NCI-H2081 treated with DMSO at 0.1 percent for 48 hours (cell line): ENCODE results near the gene IFI16.
"Not testable (repeated sequence)": the region's sequence is repeated elsewhere in the genome, so short reads cannot be mapped to it uniquely, and the experiment has no call there.

Experiments
- DNase-seq: peaks from one replicate; lab custom pipeline; 2025; lab: John Stamatoyannopoulos, UW

IFI16 gene

DNA sequence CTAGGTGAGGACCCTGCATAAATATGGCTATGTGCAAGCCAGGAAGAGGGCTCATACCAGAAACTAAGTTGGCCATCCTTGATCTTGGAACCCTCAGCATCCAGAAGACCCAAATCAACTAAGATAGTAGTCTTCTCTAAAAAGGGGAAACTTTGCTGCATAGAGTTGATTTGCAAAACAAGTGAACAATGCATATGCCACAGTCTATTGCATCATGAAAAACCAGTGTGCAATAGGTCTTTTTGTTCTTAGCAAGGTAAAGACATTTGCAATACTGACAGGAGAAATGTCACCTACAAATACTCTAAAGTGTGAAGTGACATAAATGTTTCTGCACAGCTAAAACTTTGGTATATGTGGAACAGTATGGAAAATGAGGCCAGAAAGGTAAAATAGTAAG lies 2.0 kb upstream of the IFI16 start:
- no peak for DNase-seq

DNA sequence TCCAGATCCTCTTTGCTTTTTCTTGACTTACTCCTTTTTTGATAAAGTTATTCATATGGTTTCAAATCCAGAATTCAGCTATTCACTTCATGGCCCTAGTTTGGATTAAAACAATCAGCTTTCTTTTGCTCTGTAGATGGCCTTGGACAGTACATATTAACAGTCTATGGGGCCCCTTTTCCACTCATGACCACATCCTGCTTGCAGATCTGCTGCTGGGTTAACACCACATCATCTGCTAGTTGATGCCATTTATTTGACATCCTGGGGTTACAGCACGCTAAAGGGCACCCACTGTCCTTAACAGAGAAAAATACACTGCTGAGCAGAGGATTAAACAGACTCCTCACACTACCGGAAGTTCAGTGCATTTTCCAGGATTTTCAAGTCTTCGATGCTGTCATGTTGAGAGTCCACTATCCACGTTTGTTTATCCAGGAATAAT lies 941 bp upstream of the IFI16 start:
- DNase-seq: no peak

DNA sequence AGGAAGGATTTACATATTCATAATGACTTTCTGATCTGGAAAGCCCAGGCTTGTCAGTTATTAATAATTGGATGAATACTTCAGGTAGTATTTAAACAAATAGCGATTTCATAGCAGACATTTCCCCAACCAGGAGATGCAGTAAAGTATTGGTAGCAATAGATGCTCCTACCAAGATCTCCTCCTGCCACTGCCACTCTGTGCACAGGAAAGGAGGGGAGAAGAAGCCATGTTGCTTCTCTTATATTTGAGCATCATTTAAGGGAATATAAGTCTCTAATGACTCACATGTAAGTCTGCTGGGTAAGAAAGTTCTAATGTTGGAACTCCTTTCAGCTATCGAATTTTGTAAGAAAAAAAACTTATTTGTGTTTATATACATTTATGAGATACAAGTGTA lies 420 bp upstream of the IFI16 start:
- no peak for DNase-seq

DNA sequence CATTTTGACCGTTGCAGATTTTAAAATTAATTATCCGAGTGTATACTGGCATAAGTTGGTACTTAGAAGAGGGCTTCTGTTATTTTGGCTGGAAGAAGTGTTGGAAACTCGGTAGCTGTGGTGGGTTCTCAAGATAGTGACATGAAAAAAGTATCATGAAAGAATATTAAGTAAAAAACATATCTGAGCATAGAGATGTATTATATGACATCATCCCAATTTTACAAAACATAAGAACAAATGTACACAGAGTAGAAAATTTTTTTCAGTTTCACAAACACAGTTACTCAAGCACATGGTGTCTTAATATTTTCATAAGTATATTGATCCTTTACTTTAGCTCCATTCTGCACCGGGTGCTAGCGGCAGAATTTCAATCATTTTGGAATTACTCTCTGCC lies 684 bp downstream of the IFI16 start:
- no peak for DNase-seq

DNA sequence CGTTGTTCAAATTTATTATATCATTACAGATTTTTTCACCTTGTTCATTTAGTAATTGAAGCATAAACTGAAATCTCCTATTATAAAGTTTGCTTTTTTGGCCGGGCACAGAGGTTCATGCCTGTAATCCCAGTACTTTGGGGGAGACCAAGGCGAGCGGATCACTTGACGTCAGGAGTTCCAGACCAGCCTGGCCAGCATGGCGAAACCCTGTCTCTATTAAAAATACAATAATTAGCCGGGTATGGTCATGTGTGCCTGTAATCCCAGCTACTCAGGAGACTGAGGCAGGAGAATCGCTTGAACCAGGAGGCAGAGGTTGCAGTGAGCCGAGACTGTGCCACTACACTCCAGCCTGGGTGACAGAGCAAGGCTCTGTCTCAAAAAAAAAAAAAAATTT lies 1.3 kb downstream of the IFI16 start:
- not testable (repeated sequence) for DNase-seq

DNA sequence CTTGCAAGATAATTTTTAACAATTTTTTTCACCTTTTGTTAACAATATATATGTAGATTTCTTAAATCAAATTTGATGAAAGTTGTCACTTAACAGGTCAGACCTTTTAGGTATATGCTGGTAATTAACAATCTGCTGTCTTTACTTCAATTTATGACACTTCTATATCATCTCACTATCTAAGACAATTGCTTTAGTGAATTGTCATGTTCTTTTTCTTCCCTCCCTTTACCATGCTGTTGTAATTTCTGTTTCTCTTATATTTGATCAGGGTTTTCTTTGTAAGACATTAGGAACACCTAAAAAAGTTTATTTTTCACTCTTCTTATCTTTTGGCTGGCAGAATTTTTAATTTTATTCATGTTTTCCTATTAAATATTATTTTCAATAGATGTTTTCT lies 2.0 kb downstream of the IFI16 start:
- no peak for DNase-seq

DNA sequence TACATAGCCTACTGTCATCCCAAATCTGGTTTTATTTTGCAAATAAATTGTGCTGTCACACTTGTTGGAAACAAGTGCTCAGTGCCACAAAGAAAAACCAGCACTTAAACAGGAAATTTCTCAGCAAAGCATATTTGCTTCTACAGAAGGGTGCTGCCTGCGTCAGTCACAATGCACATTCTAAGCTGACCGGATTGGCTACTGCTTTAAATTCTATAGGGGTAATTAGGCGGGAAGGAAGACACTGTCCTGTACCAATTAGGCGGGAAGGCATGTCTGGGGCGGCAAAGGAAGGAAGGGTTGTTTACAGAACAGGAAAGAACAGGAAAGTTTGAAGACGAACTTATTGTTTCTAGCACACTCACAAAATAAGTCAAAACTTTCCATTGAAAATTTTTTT lies 2.8 kb downstream of the IFI16 start:
- no peak for DNase-seq

DNA sequence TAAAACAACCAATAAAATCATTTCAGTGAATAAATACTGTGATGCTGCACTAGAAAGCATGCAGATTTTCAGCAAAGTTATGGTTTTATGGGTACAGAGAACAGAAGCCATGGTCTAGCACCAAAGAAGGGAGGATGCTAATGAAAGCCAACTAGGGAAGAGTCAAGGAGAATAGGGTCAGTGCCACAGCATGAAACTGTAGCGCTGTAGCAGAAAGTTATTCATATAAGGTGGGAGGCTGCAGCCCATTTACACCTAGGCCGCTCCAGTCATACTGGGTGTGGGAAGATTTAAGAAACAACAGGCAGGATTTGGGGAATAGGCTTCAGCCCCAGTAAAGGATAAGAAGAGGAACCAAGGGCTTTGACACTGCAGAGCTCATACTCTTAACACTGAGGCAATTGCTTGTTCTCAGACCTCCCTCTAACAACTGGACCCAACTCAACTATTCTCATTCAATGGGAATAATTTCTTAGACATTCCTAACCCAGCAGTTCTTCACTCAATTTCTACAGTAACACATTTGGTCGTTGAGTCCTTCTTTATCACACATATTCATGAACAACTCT lies 4.4 kb downstream of the IFI16 start:
- DNase-seq: no peak

DNA sequence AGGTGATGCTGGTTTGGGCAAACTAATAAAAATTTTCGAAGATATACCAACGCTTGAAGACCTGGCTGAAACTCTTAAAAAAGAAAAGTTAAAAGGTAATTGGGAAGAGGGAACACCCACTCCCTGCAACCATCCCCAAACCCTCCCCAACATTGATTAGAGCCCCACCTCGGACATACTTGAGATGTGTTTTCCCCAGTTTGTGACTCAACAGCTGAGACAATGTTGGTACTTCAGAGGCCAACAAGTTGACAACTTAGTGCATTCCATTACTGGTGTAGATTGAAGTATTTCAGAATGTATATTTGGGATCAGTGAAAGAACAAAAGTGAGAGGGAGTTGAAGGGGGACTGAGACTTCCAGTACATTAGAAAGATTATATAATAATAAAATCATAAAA lies 5.1 kb downstream of the IFI16 start:
- DNase-seq: no peak

DNA sequence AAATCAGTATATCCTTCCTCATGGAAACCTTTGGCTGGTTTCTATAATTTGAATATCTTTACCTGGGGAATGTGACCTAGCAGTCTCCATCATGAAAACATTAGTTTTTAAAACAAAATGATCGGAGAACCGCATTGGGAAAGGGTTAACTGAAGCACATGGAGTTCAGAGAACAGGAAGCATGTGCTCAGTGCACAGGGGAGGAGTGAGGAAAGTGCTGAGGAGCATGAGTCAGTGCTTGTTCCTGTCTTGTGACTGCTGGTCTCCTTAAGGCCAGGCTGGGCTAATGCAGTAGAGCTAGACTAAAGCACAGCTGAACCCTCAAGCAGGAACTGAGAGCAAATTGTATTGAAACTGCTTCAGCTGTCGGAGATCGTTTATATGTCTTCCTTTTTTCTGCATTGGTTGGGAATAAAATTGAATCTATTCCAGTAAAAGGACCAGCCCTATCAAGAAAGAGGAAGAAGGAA lies 5.8 kb downstream of the IFI16 start:
- DNase-seq: no peak

DNA sequence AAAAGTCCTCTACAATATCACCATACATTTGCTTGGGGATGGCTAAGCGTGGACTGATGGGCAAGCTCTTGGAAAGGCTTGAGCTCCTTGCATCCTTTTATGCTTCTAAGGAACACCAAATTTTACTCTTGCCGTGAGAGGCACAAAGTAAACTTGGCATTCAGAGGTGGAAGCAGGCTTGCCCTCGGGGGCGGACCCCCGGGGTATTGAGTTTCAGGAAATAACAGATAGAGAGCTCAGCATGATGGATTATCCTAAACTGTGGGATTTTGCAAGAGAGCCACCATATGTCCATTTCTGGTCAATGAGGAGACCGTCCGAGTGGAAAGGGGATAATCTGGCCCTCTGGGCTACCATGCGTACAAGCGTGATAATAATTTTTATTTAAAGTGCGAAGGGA lies 14.0 kb downstream of the IFI16 start:
- no peak for DNase-seq

DNA sequence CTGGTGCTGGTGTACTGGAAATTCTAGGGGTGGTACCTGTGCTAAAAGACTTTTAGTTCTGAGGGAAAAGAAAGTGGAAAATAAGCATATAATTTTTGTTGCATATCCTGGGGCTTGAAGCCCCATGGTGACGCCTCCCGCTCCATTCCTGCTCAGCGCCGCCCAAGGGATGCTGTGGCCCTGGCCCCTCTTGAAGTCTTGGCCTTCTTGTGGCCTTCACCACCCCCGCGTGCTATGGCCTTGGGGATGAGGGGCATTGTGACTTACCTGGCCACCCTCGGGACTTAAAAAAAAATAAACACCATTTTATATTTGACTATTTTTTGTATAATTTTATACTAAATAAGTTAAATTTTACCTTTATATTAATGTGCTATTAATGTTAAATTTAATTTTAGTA lies 15.3 kb downstream of the IFI16 start:
- DNase-seq: no peak

DNA sequence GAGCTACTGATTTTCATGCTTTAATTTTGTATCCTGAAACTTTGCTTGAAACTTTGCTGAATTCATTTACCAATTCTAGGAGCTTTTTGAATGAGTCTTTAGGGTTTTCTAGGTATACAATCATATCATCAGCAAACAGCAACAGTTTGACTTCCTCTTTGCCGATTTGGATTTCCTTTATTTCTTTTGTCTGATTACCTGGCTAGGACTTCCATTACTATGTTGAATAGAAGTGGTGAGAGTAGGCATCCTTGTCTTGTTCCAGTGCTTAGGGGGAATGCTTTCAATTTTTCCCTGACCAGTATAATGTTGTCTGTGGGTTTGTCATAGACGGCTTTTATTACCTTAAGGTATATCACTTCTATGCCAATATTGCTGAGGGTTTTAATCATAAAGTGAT lies 17.1 kb downstream of the IFI16 start:
- DNase-seq: not testable (repeated sequence)

DNA sequence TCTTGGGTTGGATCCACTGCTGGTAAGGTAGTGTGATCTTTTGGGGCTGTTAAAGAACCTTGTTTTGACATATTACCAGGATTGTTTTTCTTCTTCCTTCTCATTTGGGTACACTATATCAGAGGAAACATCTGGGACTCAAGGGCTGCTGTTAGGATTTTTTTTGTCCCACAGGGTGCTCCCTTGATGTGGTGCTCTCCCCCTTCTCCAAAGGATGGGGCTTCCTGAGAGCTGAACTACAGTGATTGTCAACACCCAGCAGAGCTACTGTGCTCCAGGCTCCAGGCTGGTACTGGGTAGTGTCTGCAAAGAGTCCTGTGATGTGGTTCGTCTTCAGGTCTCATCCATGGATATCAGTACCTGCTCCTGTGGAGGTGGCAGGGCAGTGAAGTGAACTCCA lies 20.6 kb downstream of the IFI16 start:
- no peak for DNase-seq

DNA sequence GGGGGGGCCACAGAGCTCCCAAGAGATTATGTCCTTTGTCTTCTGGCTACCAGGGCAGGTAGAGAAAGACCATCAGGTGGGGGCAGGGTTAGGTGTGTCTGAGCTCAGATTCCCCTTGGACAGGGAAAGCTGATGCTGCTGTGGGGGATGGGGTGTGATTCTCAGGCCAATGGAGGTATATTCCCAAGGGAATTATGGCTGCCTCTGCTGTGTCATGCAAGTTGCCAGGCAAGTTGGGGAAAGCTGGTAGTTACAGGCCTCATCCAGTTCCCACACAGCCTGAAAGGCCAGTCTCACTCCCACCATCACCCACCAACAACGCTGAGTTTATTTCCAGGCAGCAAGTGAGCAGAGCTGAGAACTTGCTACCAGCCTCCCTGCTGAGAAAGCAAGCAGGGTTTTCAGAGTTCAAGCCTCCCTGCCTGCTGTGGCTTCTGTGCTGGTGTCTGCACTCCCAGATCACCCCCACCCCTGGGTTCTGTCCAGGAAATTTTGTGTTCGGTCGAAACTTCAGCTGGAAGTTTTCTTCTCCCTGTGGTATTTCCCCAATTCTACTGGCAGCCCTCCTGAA lies 21.3 kb downstream of the IFI16 start:
- no peak for DNase-seq

DNA sequence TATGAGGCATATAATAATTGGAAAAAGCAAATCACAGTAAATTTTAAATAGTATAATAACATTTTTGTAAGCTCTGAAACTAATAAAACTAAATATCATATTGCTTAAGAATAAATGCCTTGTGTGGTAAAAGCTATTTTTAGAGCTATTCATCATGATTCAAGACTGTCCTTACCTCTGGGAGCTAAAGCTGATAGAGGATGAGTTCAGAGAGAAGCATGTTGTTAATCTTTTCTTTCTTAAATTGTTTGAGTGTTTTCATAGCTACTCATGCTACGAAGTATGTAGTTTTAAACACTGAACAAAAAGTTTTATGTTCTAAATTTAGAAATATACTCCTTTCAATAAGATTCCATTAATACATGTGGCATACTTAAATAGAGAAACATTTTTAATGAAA lies 30.5 kb downstream of the IFI16 start:
- no peak for DNase-seq

DNA sequence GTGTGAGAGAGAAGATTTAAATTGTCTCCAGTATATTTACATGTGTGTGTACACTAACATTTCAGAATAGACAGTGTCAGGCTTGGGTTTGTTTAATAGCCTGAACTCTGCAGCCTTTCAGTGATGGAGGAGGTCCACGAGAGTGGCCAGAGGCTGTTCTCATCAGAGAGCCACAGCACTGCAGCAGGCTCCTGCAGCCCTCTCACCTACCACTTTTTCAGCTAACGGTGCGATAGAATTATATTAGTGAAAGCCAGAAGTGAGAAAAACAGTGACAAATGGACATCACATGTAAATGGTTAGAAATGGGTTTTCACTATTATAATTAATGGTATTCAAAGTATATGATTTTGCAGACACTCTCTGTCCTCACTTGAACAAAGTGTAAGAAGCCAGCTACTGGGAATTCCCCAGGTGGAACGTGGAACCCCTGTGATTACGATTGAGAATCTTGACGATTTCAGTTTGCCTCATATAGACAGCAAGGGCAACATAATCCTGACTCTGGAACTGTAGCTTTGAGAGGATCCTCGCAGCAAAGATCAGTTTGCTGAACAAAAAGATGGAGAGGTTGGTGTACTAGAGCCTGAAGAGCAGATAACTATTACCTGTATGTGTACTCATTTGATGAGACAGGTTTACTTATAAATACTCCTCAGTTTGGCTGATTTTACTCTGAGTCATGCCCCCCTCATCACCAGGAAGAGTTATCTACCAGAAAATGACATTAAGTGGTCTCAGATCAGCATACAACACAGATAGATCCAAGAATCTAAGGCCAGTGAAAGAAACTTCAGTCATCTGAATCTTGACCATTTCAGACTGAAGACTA lies 31.4 kb downstream of the IFI16 start:
- DNase-seq: no peak

DNA sequence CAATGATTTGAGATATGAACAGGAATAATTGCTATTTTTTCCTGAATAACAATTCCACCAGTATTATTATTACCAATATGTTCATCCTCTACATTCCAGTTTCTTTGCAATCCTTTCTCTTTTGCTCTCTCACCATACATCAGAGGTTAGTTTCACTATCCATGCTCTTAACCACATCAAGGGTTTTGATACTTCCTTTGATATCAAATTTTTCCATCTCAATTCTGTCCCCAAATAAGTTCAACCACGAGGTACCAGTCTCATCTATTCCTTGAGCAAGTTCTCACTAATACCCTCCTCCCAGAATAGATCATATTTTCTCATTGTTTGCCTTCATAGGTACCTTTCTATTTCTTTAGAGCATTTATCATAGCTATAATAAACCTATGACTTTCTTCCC lies 36.8 kb downstream of the IFI16 start:
- DNase-seq: not testable (repeated sequence)

DNA sequence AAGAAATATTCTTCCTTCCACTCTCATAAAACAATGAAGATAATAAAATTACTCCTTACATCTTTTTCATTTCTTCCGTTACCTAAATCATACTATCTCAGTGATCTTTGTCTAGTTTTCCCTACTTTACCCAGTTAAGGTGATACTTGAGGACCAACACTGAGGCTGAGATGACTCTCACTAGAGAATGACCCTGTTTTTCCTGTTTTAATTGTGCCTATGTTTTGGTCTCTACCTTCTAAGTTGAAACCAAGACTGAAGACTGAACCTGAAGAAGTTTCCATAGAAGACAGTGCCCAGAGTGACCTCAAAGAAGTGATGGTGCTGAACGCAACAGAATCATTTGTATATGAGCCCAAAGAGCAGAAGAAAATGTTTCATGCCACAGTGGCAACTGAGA lies 41.7 kb downstream of the IFI16 start:
- no peak for DNase-seq

DNA sequence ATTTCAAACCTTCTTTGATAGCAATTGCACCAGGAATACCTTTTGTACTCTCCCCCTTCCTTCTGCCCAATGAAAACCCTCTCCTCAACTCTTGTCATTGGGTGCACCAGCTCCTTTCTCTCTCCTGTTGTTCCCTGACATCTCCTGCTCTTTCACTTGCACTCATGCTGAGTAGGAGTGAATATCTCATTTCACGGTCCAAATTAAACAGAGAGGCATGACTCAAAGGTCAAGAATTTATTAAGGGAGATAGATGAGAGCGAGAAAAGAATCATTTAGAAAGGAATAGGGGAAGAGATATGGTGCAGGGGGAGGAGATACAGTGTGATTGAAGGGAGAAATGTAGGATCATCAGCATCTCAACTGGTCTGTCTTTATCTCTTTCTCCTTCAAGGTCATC lies 44.7 kb downstream of the IFI16 start:
- DNase-seq: no peak

DNA sequence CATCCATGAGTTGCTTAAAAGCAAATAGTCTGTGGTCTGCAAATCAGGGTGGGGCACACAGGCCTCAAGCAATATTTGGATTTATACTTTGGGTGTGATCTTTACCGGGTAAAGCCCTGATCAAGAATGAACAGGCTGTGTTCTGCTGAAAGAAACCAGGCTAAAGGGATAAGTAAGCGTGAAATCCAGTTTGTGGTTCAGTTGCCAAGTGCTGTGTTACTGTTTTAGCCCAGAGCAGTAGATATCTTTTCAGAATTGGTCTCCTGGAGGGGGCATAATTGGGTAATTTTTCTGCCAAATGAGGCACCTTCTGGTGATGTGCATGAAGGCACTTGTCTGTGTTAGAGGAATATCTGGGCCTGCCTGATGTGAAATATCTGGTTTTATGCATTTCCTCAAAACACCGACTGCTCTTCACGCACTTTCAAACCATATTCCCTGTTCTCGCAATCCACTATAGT lies 45.5 kb downstream of the IFI16 start:
- DNase-seq: no peak

DNA sequence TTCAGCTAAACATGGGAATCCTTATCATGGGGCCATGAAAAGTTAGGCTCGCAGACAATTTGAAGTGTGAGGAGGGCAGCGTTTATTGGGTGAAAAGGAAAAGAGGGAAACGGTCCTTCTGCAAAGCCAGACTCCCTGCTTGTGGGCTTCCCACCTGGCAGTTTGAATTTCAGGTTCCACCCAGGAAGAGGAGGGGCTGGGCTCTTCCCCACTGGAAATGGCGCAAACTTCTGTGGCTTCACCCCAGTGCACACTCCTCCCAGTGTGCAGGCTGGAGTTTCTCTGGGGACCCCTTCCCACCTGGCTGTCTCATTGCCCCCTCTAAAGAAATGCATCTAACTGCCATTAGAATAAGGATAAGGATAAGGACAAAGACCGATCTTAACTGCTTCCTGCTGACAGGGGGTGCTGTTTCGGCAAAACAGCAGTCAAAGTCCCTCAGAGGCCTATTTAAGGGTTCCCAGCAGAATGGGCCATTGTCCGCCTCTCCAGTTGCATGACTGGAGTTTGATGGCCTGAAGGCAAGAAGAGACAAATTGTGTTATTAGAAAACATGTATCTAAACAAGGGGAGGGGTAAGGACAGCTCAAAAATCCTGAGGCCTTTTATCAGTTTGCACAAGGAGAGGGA lies 46.5 kb downstream of the IFI16 start:
- no peak for DNase-seq

DNA sequence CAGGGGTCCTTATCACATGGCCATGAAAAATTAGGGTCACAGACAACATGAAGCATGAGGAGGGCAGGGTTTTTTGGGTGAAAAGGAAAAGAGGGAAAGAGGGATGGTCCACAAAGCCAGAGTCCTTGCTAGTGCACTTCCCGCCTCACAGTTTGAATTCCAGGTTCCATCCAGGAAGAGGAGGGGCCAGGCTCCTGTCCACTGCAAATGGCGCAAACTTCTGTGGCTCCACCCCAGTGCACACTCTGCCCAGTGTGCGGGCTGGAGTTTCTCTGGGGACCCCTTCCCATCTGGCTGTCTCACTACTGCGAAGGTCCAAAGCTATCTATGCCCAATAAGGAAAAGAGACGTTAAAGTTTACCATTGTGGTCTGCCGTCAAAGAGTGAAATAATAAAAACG lies 49.0 kb downstream of the IFI16 start:
- DNase-seq: no peak
